ENCODE results near the gene RPH3AL.

- TF ChIP-seq, protein P1, sequence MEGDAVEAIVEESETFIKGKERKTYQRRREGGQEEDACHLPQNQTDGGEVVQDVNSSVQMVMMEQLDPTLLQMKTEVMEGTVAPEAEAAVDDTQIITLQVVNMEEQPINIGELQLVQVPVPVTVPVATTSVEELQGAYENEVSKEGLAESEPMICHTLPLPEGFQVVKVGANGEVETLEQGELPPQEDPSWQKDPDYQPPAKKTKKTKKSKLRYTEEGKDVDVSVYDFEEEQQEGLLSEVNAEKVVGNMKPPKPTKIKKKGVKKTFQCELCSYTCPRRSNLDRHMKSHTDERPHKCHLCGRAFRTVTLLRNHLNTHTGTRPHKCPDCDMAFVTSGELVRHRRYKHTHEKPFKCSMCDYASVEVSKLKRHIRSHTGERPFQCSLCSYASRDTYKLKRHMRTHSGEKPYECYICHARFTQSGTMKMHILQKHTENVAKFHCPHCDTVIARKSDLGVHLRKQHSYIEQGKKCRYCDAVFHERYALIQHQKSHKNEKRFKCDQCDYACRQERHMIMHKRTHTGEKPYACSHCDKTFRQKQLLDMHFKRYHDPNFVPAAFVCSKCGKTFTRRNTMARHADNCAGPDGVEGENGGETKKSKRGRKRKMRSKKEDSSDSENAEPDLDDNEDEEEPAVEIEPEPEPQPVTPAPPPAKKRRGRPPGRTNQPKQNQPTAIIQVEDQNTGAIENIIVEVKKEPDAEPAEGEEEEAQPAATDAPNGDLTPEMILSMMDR (IDR thresholded peaks at IDR 0.05) = no peak
- no peak for TF ChIP-seq POLR2A (IDR thresholded peaks at IDR 0.05)
- TF ChIP-seq EP300 (IDR thresholded peaks at IDR 0.05) = no peak
Measured at GRCh38 chr17:187130-187529, 165.5 kb downstream of the RPH3AL start.

All from ovary (tissue), 3 donors.